RWPE2 (cell line): ENCODE data around the gene FAM114A1.

Source experiments
- ATAC-seq: fragments of 200-7000 bp; cut with Tn5 transposase; 3 replicates; pipeline ENCODE4 v1.9.1; 2021; ENCODE audit warnings: low read depth
- DNase-seq: peaks from one replicate; pipeline ENCODE4 v3.0.0-alpha.2; 2020; ENCODE audit warnings: low spot score
- H3K27ac ChIP-seq: fragments of 450-650 bp; 2 replicates; pipeline ENCODE4 v1.5.1; 2017; ENCODE audit warnings: mild to moderate bottlenecking; ENCODE audit not compliant: poor library complexity, severe bottlenecking
- H3K27me3 ChIP-seq: fragments of 250-450 bp; sonication (Bioruptor Pico); 2 replicates; pipeline ENCODE4 v1.5.1; 2021; ENCODE audit warnings: mild to moderate bottlenecking, moderate library complexity; ENCODE audit not compliant: insufficient read depth, poor library complexity, severe bottlenecking
- H3K36me3 ChIP-seq: fragments of 250-450 bp; sonication (Bioruptor Pico); 2 replicates; pipeline ENCODE4 v1.5.1; 2020; ENCODE audit warnings: low read depth, mild to moderate bottlenecking, moderate library complexity
- H3K4me1 ChIP-seq: fragments of 250-450 bp; sonication (Bioruptor Pico); 2 replicates; pipeline ENCODE4 v1.5.1; 2021; ENCODE audit warnings: mild to moderate bottlenecking, moderate library complexity; ENCODE audit not compliant: insufficient read depth, poor library complexity, severe bottlenecking
- H3K4me3 ChIP-seq: fragments of 250-450 bp; sonication (Bioruptor Pico); 2 replicates; pipeline ENCODE4 v1.5.1; 2021; ENCODE audit warnings: mild to moderate bottlenecking, moderate library complexity; ENCODE audit not compliant: severe bottlenecking
- H3K9me3 ChIP-seq: fragments of 250-450 bp; sonication (Bioruptor Pico); 2 replicates; pipeline ENCODE4 v1.5.1; 2021; ENCODE audit warnings: mild to moderate bottlenecking, moderate library complexity; ENCODE audit not compliant: severe bottlenecking
- TF ChIP-seq, protein P1 (sequence below): fragments of 450-650 bp; IDR thresholded peaks from one replicate; pipeline ENCODE4 v1.5.1; 2017; ENCODE audit warnings: mild to moderate bottlenecking, moderate library complexity; ENCODE audit not compliant: poor library complexity, severe bottlenecking

FAM114A1 gene

DNA sequence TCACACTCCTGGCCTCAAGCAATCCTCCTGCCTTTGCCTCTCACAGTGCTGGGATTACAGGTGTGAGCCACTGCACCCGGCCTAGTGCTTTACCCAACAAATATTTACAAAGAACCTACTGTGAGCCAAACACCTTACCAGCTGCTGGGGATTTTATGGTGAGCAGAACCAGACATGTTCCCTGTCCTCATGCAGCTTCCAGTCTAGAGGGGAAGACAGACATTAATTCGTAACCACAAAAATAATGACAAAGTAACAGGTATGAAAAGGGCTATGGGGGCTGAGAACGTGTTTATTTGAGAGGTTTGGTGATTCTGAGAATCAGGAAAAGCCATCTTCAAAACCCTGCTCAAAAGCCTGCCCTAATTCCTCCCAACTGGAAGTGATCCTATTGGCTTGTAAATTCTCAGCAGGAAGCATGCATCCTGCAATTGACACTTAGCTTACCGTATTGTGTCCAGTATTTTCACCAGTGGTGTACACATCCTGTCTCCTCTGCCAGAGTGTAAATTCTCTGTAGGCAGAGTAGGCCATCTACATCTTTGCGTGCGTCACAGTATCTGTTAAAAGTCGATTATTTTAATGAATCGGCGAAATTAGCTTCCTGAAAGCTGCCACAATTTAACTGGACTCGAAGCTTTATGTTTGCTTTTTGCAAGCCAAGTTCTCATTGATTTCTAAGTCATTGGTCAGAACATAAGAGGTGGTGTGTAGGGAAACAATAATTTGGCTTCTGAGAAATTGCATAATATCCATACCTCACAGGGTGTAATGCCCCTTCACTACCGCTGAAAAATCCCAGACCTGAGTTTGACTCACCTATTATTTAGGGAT, 97.6 kb downstream of the FAM114A1 start:
- TF ChIP-seq, protein P1, sequence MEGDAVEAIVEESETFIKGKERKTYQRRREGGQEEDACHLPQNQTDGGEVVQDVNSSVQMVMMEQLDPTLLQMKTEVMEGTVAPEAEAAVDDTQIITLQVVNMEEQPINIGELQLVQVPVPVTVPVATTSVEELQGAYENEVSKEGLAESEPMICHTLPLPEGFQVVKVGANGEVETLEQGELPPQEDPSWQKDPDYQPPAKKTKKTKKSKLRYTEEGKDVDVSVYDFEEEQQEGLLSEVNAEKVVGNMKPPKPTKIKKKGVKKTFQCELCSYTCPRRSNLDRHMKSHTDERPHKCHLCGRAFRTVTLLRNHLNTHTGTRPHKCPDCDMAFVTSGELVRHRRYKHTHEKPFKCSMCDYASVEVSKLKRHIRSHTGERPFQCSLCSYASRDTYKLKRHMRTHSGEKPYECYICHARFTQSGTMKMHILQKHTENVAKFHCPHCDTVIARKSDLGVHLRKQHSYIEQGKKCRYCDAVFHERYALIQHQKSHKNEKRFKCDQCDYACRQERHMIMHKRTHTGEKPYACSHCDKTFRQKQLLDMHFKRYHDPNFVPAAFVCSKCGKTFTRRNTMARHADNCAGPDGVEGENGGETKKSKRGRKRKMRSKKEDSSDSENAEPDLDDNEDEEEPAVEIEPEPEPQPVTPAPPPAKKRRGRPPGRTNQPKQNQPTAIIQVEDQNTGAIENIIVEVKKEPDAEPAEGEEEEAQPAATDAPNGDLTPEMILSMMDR: no peak
- Histone ChIP-seq H3K4me3 (no peak overlapping the region), H3K9me3 (no peaks in the 10 kb centered on the region), H3K4me1 (peaks cover 10% of the 10 kb centered on the region), H3K36me3 (peaks cover 28% of the 10 kb centered on the region), H3K27ac (no peak overlapping the region), H3K27me3 (no peaks in the 10 kb centered on the region)
- ATAC-seq (no peak), DNase-seq (no peak)

DNA sequence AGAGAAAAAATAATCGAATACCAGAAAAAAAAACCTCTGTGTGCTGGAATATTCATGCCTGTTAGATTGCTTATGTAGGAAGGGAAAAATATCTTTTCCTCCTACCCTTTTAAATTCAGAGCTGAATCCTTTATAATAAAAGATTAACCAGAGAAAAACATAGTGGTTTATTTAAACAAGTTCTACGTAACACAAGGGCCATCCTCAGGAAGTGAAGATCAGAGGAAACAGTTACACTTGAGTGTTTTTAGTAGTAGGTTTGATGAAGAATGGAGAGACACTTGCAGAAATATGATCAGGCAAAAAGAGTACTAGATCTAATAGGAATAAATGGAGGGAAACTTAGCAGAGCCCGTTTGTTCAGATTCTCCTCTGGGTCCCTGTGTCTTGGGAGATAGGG, 98.3 kb downstream of the FAM114A1 start:
- ATAC-seq: no peak
- Histone ChIP-seq H3K4me1 (peaks cover 10% of the 10 kb centered on the region), H3K36me3 (peaks cover 28% of the 10 kb centered on the region), H3K27me3 (no peaks in the 10 kb centered on the region), H3K4me3 (no peak overlapping the region), H3K27ac (no peak overlapping the region), H3K9me3 (no peaks in the 10 kb centered on the region)
- TF ChIP-seq, protein P1: no peak
- no peak for DNase-seq

DNA sequence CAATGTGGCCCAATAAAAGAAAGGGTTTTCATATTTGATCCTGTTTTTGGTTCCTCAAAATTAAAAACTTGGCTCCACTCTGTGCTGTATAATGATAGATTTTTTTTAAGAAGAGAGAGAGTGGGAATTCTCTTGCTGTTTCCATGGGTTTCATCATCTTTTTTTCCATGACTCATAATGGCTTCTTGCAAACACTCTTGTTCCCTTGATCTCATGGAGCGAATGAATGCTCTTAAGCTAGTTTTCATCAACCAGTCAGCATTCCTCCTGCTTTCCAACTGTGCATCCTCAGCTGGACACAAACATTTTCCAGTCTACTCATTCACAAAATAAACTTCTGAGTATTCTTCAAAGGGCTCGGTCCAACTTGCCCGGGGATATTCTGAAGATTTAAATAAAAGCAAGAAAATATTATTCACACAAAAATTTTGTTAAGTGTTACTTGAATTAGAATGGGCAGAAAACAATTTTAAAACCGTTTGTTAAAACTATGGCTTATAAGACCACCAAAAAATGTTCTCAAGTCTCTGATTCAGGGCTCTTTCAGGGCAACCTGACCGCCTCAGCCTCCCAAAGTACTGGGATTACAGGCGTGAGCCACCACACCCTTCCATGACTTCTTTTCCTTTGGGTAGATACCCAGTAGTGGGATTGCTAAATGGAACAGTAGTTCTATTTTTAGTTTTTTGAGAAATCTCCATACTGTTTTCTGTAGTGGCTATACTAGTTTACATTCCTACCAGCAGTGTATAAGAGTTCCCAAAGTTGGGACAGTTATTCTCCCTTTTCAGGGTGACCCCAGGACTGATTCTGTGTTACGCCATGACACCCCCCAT, 99.9 kb downstream of the FAM114A1 start:
- Histone ChIP-seq H3K27me3 (no peaks in the 10 kb centered on the region), H3K27ac (peak overlapping the region; percentile 22), H3K4me3 (no peak overlapping the region), H3K4me1 (peaks cover 10% of the 10 kb centered on the region), H3K36me3 (peaks cover 28% of the 10 kb centered on the region), H3K9me3 (no peaks in the 10 kb centered on the region)
- no peak for DNase-seq
- TF ChIP-seq, protein P1: no peak
- ATAC-seq: peak; percentile 67

DNA sequence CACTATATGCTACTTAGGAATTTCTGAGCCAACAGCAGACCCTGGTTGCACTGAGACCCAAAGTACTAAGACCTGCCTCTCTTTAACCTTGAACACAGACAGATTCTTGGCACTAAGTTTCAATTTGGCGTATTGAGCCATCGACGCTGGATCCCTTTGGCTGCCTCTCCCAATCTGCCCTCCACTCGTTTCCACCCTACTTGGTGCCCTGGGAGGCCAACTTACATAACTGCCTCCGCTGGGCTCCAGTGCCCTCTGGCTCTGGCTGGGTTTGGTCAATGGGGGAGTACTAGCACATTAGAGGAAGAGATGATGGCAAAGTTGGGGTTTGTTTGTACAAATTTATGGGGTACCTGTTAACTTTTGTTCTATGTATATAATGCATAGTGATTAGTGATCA, 101.1 kb downstream of the FAM114A1 start:
- no peak overlapping the region for H3K4me3 ChIP-seq
- DNase-seq: no peak
- no peak for ATAC-seq
- no peaks in the 10 kb centered on the region for H3K9me3 ChIP-seq
- no peaks in the 10 kb centered on the region for H3K27me3 ChIP-seq
- H3K4me1 ChIP-seq: peaks cover 10% of the 10 kb centered on the region
- no peak overlapping the region for H3K27ac ChIP-seq
- TF ChIP-seq, protein P1: no peak
- H3K36me3 ChIP-seq: peaks cover 28% of the 10 kb centered on the region
